Globus pallidus (tissue), 1 donor: ENCODE measurements around the gene LRRC37A3.
"Not testable (repeated sequence)": the region's sequence is repeated elsewhere in the genome, so short reads cannot be mapped to it uniquely, and the experiment has no call there.

Experiments used
- DNase-seq: peaks from one replicate; pipeline ENCODE4 v3.0.0-alpha.2; 2015; ENCODE audit warnings: low spot score

LRRC37A3 gene

GRCh38 chr17:64925244-64925643 lies 6.0 kb upstream of the LRRC37A3 start:
- DNase-seq, result not testable (repeated sequence)

- not testable (repeated sequence) for DNase-seq
Observed at GRCh38 chr17:64923051-64923568, 3.8 kb upstream of the LRRC37A3 start.

- no peak for DNase-seq
Observed at GRCh38 chr17:64920419-64921172, 1.3 kb upstream of the LRRC37A3 start.

- DNase-seq, result no peak
Observed at GRCh38 chr17:64920026-64920418, 744 bp upstream of the LRRC37A3 start.

- not testable (repeated sequence) for DNase-seq
Observed at GRCh38 chr17:64918842-64919288, 413 bp downstream of the LRRC37A3 start.

GRCh38 chr17:64917540-64917939 lies 1.7 kb downstream of the LRRC37A3 start:
- DNase-seq, result not testable (repeated sequence)

GRCh38 chr17:64915244-64915643 lies 4.0 kb downstream of the LRRC37A3 start:
- not testable (repeated sequence) for DNase-seq

- not testable (repeated sequence) for DNase-seq
Observed at GRCh38 chr17:64910191-64910514, 9.1 kb downstream of the LRRC37A3 start.

GRCh38 chr17:64909511-64910190 lies 9.6 kb downstream of the LRRC37A3 start:
- not testable (repeated sequence) for DNase-seq

- not testable (repeated sequence) for DNase-seq
Observed at GRCh38 chr17:64904069-64904468, 15.2 kb downstream of the LRRC37A3 start.

- DNase-seq, result not testable (repeated sequence)
Observed at GRCh38 chr17:64897136-64897535, 22.1 kb downstream of the LRRC37A3 start.

- not testable (repeated sequence) for DNase-seq
Observed at GRCh38 chr17:64874210-64874609, 45.1 kb downstream of the LRRC37A3 start.

- peak; percentile 35 for DNase-seq
Observed at GRCh38 chr17:64847504-64848466, 71.5 kb downstream of the LRRC37A3 start.

GRCh38 chr17:64846892-64847291 lies 72.4 kb downstream of the LRRC37A3 start:
- not testable (repeated sequence) for DNase-seq

- not testable (repeated sequence) for DNase-seq
Observed at GRCh38 chr17:64843918-64844317, 75.4 kb downstream of the LRRC37A3 start.

GRCh38 chr17:64842900-64843299 lies 76.4 kb downstream of the LRRC37A3 start:
- DNase-seq, result not testable (repeated sequence)

- DNase-seq, result not testable (repeated sequence)
Observed at GRCh38 chr17:64840960-64841359, 78.3 kb downstream of the LRRC37A3 start.

GRCh38 chr17:64838513-64838912 lies 80.8 kb downstream of the LRRC37A3 start:
- not testable (repeated sequence) for DNase-seq

- DNase-seq, result peak; percentile 74
Observed at GRCh38 chr17:64837018-64837761, 82.1 kb downstream of the LRRC37A3 start.

GRCh38 chr17:64836623-64837017 lies 82.7 kb downstream of the LRRC37A3 start:
- peak; percentile 7 for DNase-seq

GRCh38 chr17:64834060-64834459 lies 85.2 kb downstream of the LRRC37A3 start:
- DNase-seq, result peak; percentile 19
